ENCODE measurements around the gene STK25.

STK25 gene

DNA sequence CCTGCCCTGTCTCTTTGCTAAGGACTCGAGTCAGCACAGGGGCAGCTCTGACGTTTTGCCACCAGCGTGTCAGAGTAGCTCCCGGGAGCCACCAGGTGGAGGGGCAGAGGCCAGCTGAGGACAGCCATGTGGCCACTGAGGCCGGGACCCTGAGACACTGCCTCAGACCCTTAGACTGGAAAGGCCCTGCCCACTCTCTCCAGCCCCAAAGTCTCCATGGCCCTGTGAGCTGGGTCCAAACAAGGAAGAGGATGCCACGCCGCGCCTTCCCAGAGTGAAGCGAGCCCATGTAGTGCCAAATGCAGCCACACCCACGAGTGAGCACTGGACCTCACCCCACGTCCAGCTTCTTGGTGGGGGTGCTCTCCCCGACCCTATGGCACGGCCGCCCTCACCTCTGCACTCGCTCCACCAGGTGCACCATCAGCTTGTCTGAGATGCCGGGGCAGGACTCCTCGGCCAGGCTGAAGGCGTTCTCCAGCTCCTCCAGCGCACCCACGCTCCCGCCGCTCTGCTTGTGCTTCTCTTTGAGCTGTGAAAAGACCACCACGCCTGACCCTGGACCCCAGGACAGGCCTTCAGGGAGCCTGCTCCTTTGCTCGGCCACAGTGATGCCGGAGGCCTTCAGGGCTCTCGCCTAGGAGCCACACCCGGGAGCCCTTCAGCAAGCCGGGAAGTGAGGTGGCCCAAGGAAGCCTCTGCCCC, 12.2 kb downstream of the STK25 start:
- Histone ChIP-seq H3K36me3 (ENCODE audit: low read length) (no peaks in the 10 kb centered on the region), H3K4me2 (ENCODE audit: low read depth, low read length, poor library complexity, severe bottlenecking) (no peak overlapping the region), H3K9me3 (ENCODE audit: insufficient read depth, low read length) (no peaks in the 10 kb centered on the region), H4K20me1 (ENCODE audit: low read depth, low read length) (no peaks in the 10 kb centered on the region), H3K27me3 (ENCODE audit: low read length) (no peaks in the 10 kb centered on the region), H2AFZ (ENCODE audit: low read depth, low read length, severe bottlenecking) (no peak overlapping the region), H3K27ac (ENCODE audit: low read depth, low read length) (no peak overlapping the region), H3K9me2 (replicated peaks; ENCODE audit: insufficient read depth, low read length) (no peaks in the 10 kb centered on the region), H3K79me2 (ENCODE audit: insufficient read depth, low read length) (no peaks in the 10 kb centered on the region), H3K4me3 (ENCODE audit: insufficient read depth, low read length, poor library complexity, severe bottlenecking) (no peak overlapping the region), H3F3A (ENCODE audit: insufficient read depth) (no peaks in the 10 kb centered on the region), H3K9ac (ENCODE audit: low read length) (no peak overlapping the region)
- TF ChIP-seq, protein P1, sequence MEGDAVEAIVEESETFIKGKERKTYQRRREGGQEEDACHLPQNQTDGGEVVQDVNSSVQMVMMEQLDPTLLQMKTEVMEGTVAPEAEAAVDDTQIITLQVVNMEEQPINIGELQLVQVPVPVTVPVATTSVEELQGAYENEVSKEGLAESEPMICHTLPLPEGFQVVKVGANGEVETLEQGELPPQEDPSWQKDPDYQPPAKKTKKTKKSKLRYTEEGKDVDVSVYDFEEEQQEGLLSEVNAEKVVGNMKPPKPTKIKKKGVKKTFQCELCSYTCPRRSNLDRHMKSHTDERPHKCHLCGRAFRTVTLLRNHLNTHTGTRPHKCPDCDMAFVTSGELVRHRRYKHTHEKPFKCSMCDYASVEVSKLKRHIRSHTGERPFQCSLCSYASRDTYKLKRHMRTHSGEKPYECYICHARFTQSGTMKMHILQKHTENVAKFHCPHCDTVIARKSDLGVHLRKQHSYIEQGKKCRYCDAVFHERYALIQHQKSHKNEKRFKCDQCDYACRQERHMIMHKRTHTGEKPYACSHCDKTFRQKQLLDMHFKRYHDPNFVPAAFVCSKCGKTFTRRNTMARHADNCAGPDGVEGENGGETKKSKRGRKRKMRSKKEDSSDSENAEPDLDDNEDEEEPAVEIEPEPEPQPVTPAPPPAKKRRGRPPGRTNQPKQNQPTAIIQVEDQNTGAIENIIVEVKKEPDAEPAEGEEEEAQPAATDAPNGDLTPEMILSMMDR (IDR thresholded peaks at IDR 0.05; ENCODE audit: insufficient read depth, low read length, poor library complexity, severe bottlenecking): no peak
- no peak for TF ChIP-seq EZH2phosphoT487 (conservative IDR thresholded peaks at IDR 0.05; ENCODE audit: low read length)

DNA sequence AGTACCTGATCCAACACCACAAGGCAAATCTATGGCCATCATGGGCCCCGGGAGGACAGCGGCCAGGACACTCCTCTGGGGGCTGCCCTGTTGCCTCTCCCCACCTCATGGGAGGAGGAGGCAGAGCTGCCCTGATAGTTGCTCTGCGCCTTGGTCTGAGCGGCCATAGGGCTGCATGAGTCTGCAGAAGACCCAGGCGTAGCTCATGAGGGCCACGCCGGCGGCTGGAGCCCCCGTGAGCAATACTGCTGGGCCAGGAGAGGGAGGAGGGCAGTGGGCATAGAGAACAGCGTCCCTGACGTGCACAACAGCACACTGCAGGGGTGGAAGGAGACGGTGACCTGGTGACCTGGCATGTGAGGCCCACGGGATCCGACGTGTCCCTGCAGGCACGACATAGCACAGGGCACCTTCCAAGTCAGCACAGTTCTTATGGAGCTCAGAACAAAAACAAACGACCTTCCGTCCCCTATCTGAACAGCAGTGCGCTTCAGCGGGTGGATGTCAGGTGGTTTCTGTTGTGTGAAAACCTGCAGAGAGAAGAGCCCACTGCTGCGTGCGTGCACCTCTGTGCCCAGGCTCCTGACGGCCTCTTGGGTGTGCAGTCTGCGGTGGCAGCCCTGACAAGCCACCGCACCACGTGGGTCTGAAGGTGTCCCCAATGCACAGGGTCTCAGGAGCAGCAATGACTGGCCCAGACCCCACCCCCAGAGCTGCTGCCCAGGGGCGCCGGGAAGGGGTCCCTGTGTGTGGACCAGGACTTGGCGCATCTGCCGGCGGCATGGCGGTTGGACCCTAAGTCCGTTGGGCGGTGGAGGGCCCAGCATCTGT, 13.0 kb downstream of the STK25 start:
- Histone ChIP-seq H3F3A (ENCODE audit: insufficient read depth) (no peaks in the 10 kb centered on the region), H3K79me2 (ENCODE audit: insufficient read depth, low read length) (no peaks in the 10 kb centered on the region), H2AFZ (ENCODE audit: low read depth, low read length, severe bottlenecking) (no peak overlapping the region), H3K36me3 (ENCODE audit: low read length) (no peaks in the 10 kb centered on the region), H3K9ac (ENCODE audit: low read length) (no peak overlapping the region), H3K4me3 (ENCODE audit: insufficient read depth, low read length, poor library complexity, severe bottlenecking) (no peak overlapping the region), H3K27ac (ENCODE audit: low read depth, low read length) (no peak overlapping the region), H3K9me2 (replicated peaks; ENCODE audit: insufficient read depth, low read length) (no peaks in the 10 kb centered on the region), H3K27me3 (ENCODE audit: low read length) (no peaks in the 10 kb centered on the region), H4K20me1 (ENCODE audit: low read depth, low read length) (no peaks in the 10 kb centered on the region), H3K4me2 (ENCODE audit: low read depth, low read length, poor library complexity, severe bottlenecking) (no peak overlapping the region), H3K9me3 (ENCODE audit: insufficient read depth, low read length) (no peaks in the 10 kb centered on the region)
- TF ChIP-seq EZH2phosphoT487 (conservative IDR thresholded peaks at IDR 0.05; ENCODE audit: low read length): no peak
- TF ChIP-seq, protein P1 (IDR thresholded peaks at IDR 0.05; ENCODE audit: insufficient read depth, low read length, poor library complexity, severe bottlenecking): no peak

DNA sequence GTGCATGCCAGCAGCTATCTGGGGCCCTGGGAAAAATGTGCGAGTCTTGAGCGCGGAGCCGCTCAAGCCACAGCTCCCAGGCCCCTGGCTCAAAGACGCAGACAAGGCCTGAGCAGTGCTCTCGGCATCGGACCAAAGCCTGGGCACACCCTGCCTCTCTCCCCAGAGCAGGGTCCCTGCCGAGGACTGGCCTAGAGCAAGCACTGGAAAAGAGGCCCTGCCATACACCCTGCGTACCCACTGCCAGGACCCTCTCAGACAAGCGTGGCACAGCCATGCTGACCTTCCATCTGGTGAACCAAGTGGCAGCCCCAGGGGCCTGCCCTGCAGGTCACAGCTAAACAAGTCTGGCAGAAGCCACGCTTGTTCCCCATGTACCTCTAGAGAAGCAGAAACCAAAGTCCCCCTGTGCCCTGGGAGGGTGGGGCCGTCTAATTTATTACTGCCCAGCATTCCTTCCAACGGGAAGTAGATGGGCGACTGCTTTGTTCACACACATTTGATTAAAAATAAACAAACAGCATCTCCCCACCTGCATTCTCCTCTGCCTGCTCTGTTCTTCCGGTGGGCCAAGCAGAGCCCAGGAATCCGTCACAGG, 14.0 kb downstream of the STK25 start:
- Histone ChIP-seq H4K20me1 (ENCODE audit: low read depth, low read length) (no peaks in the 10 kb centered on the region), H3K4me3 (ENCODE audit: insufficient read depth, low read length, poor library complexity, severe bottlenecking) (no peak overlapping the region), H2AFZ (ENCODE audit: low read depth, low read length, severe bottlenecking) (no peak overlapping the region), H3K4me2 (ENCODE audit: low read depth, low read length, poor library complexity, severe bottlenecking) (no peak overlapping the region), H3K36me3 (ENCODE audit: low read length) (no peaks in the 10 kb centered on the region), H3F3A (ENCODE audit: insufficient read depth) (no peaks in the 10 kb centered on the region), H3K9me2 (replicated peaks; ENCODE audit: insufficient read depth, low read length) (no peaks in the 10 kb centered on the region), H3K27me3 (ENCODE audit: low read length) (no peaks in the 10 kb centered on the region), H3K9ac (ENCODE audit: low read length) (no peak overlapping the region), H3K9me3 (ENCODE audit: insufficient read depth, low read length) (no peaks in the 10 kb centered on the region), H3K79me2 (ENCODE audit: insufficient read depth, low read length) (no peaks in the 10 kb centered on the region), H3K27ac (ENCODE audit: low read depth, low read length) (no peak overlapping the region)
- TF ChIP-seq EZH2phosphoT487 (conservative IDR thresholded peaks at IDR 0.05; ENCODE audit: low read length): no peak
- TF ChIP-seq, protein P1 (IDR thresholded peaks at IDR 0.05; ENCODE audit: insufficient read depth, low read length, poor library complexity, severe bottlenecking): no peak
